H7 (cell line): ENCODE results near the gene CCDC88B. TPM values are rescaled to one million over a fixed set of nuclear protein-coding genes. Genes with fewer than 3 reads are reported as not detected.

Experiments used
- DNase-seq: peaks from one replicate; pipeline ENCODE4 v3.0.0; 2012
- H3K27me3 ChIP-seq: 2 replicates; pipeline ENCODE4 v1.6.0; 2011; ENCODE audit warnings: mild to moderate bottlenecking, low read length; ENCODE audit not compliant: control insufficient read depth, insufficient read depth
- H3K36me3 ChIP-seq: replicated peaks from 2 replicates; pipeline ENCODE4 v1.5.1; 2011; ENCODE audit warnings: low read length; ENCODE audit not compliant: control insufficient read depth, insufficient read depth
- H3K4me3 ChIP-seq: 2 replicates; pipeline ENCODE4 v1.5.1; 2011; ENCODE audit warnings: low read depth, mild to moderate bottlenecking, control low read depth, low read length, moderate library complexity; ENCODE audit not compliant: insufficient read depth
- total RNA-seq: library from RNA; depleted of rRNA; stranded (reverse); fragments of >200 nt; shearing (Covaris generic); gene quantifications from 2 replicates; pipeline ENCODE4 v1.2.3, GENCODE V29; 2014; rRNA removed

CCDC88B gene, protein sequence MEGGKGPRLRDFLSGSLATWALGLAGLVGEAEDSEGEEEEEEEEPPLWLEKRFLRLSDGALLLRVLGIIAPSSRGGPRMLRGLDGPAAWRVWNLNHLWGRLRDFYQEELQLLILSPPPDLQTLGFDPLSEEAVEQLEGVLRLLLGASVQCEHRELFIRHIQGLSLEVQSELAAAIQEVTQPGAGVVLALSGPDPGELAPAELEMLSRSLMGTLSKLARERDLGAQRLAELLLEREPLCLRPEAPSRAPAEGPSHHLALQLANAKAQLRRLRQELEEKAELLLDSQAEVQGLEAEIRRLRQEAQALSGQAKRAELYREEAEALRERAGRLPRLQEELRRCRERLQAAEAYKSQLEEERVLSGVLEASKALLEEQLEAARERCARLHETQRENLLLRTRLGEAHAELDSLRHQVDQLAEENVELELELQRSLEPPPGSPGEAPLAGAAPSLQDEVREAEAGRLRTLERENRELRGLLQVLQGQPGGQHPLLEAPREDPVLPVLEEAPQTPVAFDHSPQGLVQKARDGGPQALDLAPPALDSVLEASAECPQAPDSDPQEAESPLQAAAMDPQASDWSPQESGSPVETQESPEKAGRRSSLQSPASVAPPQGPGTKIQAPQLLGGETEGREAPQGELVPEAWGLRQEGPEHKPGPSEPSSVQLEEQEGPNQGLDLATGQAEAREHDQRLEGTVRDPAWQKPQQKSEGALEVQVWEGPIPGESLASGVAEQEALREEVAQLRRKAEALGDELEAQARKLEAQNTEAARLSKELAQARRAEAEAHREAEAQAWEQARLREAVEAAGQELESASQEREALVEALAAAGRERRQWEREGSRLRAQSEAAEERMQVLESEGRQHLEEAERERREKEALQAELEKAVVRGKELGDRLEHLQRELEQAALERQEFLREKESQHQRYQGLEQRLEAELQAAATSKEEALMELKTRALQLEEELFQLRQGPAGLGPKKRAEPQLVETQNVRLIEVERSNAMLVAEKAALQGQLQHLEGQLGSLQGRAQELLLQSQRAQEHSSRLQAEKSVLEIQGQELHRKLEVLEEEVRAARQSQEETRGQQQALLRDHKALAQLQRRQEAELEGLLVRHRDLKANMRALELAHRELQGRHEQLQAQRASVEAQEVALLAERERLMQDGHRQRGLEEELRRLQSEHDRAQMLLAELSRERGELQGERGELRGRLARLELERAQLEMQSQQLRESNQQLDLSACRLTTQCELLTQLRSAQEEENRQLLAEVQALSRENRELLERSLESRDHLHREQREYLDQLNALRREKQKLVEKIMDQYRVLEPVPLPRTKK (N-terminal part only)
- 7.7 and 9.9 TPM in 2 replicates for total RNA-seq

DNA sequence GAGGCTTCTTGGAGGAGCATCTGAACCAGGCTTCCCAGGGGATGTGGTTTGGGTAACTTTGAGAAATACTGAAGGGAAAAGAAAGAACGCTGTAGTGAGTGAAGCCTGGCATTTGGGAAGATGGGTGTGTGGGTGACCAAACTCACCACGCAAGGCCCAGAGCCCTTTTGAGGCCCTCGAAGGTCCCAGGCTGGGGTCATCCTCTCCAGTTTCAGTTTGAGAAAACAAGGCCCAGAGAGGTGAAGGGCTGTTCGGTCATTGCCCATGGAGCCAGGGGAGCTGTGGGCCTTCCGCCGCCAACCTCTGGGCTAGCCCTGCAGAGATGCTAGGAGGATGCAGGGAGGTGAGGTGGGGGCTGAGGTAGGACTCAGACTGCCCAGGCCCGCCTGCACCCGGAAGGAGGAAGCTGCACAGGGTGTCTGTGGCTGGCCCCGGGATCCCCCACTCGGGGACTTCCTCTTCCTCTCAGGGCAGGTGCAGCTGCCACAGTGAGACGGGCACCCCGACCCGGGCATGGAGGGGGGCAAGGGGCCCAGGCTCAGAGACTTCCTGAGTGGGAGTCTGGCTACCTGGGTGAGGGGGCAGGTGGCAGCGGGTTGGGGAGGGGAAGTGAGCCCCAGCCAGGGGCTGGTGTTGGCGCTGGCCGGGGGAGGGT lies at the start of gene CCDC88B:
TSS of gene CCDC88B (plus strand) at position 451 of the 655 bp plus-strand sequence. CDS start at position 514, 63 bp downstream.
- Histone ChIP-seq H3K4me3 (peak within 1 kb of the TSS; percentile 60), H3K36me3 (no peaks in the 10 kb centered on the region)

DNA sequence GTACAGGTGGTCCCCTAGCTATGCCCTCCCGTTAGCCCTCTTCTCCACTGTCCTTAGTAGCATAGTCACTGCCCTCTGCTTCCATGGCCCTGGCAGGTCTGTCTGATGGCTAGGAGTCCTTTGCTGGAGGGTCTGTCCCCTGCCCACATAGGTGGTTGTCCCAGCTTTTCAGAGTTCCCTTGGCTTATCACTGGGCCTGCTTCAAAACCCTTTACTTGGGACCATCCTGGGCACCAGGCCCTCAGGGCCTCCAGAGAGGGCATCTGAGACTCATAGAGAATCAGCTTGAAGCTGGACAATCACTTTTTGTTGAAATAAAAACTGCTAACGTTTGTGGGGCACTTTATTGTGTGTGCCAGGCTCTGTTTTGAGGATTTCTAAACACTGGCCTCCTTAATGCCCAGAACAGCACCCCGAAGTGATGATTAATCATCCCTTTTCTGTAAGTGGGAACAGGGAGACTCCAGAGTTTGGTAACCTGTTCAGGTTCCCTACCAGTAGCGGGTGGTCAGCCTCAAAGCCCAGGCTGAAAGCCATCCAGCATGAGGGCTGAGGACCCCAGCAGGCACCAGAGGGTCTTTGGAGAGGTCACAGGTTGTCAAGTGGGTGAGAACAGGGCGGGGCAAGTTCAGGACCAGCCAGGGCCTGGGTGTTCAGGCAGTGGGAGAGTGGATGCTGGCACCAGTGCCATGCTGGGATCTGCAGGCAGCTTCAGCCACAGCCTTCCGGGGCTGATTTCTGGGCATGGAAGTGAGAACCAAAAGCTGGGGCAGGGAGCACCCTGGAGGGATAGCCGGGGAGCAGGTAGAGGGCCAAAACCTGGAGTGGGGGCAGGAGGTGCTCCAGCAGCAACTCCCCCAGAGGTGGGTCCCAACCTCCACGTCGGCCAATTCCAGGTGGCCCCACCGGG lies 49.4 kb upstream of the CCDC88B start:
- no peaks in the 10 kb centered on the region for H3K36me3 ChIP-seq
- peaks cover 61% of the 10 kb centered on the region for H3K27me3 ChIP-seq
- DNase-seq: no peak
- peak overlapping the region; percentile 28; the same call in 1 of the 2 replicates for H3K4me3 ChIP-seq

More for the DNA sequence above, at the start of gene CCDC88B:
- DNase-seq: no peak
- H3K27me3 ChIP-seq: no peaks in the 10 kb centered on the region; the same call in 1 of the 2 replicates

DNA sequence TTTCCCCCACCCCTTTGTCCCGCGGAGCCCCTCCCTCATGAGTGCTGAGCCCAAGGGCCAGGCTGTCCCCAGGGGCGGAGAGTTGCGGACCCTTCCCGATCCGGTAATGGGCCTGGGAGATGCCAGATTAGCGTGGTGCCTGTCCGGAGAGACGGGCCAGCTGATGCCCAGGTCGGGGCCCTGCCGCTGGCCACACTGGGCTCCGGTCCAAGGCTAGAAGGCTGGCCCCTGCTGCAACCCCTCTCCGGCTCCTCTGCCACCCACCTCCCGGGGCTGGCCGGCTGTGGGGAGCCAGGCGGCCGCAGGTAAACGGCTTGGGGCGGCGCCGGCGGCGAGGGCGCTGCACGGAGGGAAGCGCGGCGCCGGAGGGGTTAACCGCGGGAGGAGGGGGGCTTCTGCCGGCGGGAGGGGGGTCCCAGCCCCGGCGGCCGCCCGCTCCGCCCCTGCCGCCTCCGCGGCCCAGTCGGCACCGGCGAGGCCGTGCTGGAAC lies 48.7 kb upstream of the CCDC88B start, which contains the start of gene KCNK4:
TSS of gene KCNK4 (plus strand) at position 41 of the 490 bp plus-strand sequence. CDS start 1,717 bp downstream, outside the sequence.
- peaks cover 68% of the 10 kb centered on the region for H3K27me3 ChIP-seq
- peak within 1 kb of the TSS; percentile 30 for H3K4me3 ChIP-seq
- H3K36me3 ChIP-seq: no peaks in the 10 kb centered on the region
- DNase-seq: peak; percentile 86

DNA sequence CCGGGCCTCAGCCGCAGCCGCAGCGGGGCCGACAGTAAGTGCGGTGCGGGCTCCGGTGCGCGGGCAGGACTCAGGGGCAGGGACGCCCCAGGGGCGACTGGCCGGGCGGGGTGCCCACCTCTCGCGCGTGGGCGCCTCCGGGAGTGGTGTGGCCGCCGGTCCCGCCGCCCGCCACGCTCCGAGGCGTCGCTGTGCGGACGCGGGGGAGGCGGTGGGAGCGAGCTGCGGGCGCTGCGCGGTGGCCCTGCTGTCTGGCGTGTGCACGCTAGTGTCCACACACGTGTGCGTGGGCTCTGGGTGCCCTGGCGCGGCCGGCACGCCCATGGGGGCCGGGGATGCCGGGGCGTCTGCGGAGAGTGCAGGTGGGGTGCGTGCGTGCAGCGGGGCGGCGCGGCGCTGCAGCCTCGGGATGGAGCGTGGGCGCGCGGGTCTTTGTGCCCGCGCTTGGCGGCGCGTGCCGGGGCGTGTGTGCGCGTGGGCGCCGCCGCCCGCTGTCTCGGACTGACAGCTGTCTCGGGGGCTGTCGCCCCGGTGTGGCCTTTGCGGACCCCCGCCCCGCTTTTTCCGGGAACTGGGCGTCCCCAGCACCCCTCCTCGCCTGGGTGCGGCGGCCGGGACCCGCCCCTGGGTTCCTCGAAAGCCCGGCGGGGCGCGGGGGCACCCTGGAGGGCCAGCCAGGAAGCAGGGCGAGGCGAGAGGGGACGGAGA lies 48.1 kb upstream of the CCDC88B start:
- Histone ChIP-seq H3K36me3 (no peaks in the 10 kb centered on the region), H3K4me3 (peak overlapping the region; percentile 30; the same call in 1 of the 2 replicates), H3K27me3 (peaks cover 74% of the 10 kb centered on the region)
- peak; percentile 66 for DNase-seq

DNA sequence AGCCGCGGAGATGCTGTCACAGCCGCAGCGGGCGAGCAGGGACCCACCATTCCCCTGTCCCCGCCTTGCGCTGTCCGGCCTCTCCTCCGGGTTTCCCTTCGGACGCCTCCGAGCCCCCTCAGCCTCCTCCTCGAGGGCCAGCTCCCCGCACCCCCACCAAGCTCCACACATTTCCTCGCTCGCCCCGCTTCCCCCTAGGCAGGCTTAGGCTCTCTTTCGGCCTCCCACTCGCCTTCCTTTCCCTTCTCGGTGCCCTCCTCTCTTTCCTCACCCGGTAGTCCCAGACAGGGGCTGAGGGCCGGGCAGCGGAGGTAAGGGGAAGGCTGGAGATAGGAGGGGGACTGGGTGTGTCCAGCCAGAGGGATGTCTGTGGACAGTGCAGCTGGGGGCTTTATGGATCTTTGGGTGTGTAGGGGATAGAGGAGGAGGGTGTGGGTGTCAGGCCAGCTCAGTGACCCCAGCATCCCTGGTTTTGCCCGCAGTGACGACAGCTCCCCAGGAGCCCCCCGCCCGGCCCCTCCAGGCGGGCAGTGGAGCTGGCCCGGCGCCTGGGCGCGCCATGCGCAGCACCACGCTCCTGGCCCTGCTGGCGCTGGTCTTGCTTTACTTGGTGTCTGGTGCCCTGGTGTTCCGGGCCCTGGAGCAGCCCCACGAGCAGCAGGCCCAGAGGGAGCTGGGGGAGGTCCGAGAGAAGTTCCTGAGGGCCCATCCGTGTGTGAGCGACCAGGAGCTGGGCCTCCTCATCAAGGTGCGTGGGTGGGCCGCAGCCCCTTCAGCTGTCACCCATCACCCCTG lies 47.3 kb upstream of the CCDC88B start:
- H3K27me3 ChIP-seq: peaks cover 81% of the 10 kb centered on the region
- H3K4me3 ChIP-seq: peak overlapping the region; percentile 30; the same call in 1 of the 2 replicates
- peak; percentile 83 for DNase-seq
- no peaks in the 10 kb centered on the region for H3K36me3 ChIP-seq

DNA sequence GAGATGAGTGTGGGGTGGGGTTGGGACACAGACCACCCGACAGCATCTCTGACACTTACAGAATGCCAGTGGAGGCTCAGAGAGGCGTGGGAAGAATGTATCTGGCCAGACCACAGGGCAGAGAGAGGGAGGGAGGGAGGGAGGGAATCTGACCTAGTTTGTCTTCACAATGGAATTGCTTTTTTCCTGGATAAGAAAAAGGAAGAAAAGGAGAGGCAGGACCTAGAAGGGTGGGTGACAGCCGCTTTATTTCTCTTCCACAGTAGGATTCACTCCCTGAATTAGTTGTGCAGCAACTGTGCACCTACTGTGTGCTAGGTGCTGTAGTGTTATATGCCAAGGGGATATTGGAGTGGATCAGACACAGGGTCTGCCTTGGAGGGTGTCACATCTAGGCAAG lies 45.2 kb upstream of the CCDC88B start:
- H3K4me3 ChIP-seq: no peak overlapping the region
- H3K36me3 ChIP-seq: no peaks in the 10 kb centered on the region
- DNase-seq: no peak
- H3K27me3 ChIP-seq: peaks cover 99% of the 10 kb centered on the region

DNA sequence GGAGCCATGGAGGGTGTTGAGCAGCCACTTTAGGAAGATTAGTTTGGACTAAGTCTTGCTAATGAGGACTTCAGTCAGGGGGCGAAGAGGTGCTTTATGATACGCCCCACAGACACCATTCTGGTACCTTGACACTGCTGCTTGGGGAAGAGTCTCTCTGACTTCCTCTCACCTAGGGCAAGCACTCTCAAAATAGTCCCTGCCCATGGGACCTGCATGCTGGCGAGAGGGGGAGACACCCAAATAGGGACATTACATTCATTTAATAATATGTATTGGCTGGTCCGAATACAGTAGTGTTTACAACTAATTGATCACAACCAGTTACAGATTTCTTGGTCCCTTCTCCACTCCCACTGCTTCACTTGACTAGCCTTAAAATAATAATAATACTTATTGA lies 44.2 kb upstream of the CCDC88B start:
- DNase-seq: no peak
- no peaks in the 10 kb centered on the region for H3K36me3 ChIP-seq
- H3K27me3 ChIP-seq: peaks cover 99% of the 10 kb centered on the region
- no peak overlapping the region for H3K4me3 ChIP-seq

DNA sequence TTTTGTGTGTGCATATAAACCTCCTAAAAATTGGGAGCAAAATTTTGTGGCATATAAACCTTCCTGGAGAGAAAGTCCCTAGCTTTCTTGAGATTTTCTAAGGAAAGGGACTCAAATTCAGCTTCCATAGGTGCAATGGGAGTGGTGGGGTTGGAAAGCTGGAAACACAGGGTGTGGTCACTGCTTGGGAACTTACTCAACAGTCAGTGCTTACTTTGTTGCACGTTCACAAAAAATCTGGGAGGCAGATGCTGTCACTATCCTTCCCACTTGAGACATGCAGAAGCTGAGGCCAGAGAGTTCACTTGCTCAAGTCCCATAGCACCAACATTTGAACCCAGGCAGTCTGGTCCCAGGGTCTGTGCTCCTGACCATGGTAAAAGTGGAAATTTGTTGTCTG lies 43.8 kb upstream of the CCDC88B start:
- Histone ChIP-seq H3K4me3 (no peak overlapping the region), H3K27me3 (peaks cover 96% of the 10 kb centered on the region), H3K36me3 (no peaks in the 10 kb centered on the region)
- no peak for DNase-seq

DNA sequence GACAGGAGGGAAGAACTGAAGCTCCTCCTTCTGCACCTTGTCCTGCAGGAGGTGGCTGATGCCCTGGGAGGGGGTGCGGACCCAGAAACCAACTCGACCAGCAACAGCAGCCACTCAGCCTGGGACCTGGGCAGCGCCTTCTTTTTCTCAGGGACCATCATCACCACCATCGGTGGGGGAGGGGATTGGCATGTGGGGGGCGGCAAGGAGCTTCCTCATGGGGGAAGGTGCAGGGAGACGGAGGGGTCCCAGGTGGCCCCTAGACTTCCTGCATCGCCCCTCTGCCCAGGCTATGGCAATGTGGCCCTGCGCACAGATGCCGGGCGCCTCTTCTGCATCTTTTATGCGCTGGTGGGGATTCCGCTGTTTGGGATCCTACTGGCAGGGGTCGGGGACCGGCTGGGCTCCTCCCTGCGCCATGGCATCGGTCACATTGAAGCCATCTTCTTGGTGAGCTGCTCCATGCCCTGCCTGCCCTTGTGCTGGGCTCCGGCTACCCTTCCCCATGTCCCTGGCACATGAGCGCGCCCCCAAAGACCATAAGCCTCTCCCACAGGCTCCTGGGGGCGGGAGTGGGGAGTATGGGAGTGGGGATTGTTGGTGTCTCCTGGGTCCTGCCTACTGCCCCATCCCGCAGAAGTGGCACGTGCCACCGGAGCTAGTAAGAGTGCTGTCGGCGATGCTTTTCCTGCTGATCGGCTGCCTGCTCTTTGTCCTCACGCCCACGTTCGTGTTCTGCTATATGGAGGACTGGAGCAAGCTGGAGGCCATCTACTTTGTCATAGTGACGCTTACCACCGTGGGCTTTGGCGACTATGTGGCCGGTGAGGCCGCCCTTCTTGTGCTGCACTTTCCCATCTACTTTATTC lies 42.9 kb upstream of the CCDC88B start:
- Histone ChIP-seq H3K27me3 (peaks cover 90% of the 10 kb centered on the region), H3K4me3 (no peak overlapping the region; the same call in 1 of the 2 replicates), H3K36me3 (no peaks in the 10 kb centered on the region)
- peak; percentile 78 for DNase-seq

DNA sequence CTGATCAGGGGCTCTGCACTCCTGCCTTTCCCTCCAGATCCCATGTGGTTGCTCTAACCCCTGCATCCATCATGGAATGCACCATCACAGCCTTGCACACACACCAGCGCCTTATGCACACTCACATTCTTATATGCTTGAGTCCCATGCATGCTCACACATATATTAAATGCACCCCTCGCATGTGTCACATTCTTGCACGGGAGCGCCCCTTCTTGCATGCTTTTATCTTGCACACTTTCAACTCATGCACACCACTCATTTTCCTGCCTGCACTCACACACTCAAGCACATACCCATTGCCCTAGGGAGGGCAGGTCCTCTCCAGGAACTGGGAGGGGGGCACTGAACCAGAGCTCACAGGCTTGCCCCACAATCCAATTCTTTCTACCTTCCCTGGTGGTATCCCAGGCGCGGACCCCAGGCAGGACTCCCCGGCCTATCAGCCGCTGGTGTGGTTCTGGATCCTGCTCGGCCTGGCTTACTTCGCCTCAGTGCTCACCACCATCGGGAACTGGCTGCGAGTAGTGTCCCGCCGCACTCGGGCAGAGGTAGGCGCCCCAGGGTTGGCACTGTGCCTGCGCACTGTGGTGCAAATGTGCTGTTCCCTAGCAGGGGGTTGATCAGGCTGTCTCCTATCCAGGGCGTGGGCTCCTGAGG lies 42.2 kb upstream of the CCDC88B start:
- Histone ChIP-seq H3K27me3 (peaks cover 82% of the 10 kb centered on the region), H3K4me3 (no peak overlapping the region), H3K36me3 (no peaks in the 10 kb centered on the region)
- peak; percentile 61 for DNase-seq
